ENCODE results near the gene GRIN2B. TPM values are rescaled to one million over a fixed set of nuclear protein-coding genes. Genes with fewer than 3 reads are reported as not detected.

The GRIN2B gene
- total and polyA plus RNA-seq, 2 donors (not counting 1 experiment from before 2014, with no cell fraction given): under 0.01 TPM; not detected in 1

- Histone ChIP-seq H4K20me1 (ENCODE audit: control insufficient read depth, extremely low read depth, insufficient read depth, low read length) (no peaks in the 10 kb centered on the region), H3K4me2 (ENCODE audit: extremely low read depth, insufficient read depth, low read length) (no peak overlapping the region), H3K4me1 (ENCODE audit: control insufficient read depth, extremely low read depth, insufficient read depth, low read length) (no peaks in the 10 kb centered on the region), H3K79me2 (ENCODE audit: control insufficient read depth, insufficient read depth, low read length) (no peaks in the 10 kb centered on the region), H3K27ac (ENCODE audit: insufficient read depth, low read length) (no peak overlapping the region), H3K9ac (ENCODE audit: insufficient read depth, low read length) (no peak overlapping the region), H3K4me3 (replicated peaks in 1 of 4; ENCODE audit: control extremely low read depth in 1 of 4, insufficient read depth in 1 of 4, low read depth in 3 of 4, low read length in 4 of 4) (no peak overlapping the region), H3K36me3 (ENCODE audit: control insufficient read depth, insufficient read depth, low read length) (no peaks in the 10 kb centered on the region), H3K27me3 (ENCODE audit: control insufficient read depth, insufficient read depth, low read length) (no peaks in the 10 kb centered on the region), H3K9me3 (ENCODE audit: control insufficient read depth, insufficient read depth, low read depth, low read length) (no peaks in the 10 kb centered on the region), H2AFZ (ENCODE audit: low read length) (no peak overlapping the region)
- DNase-seq (ENCODE audit: low read depth in 2 of 2): no peak
- TF ChIP-seq EZH2 (IDR thresholded peaks at IDR 0.05; ENCODE audit: low read length, missing control alignments) (no peak), CTCF (conservative IDR thresholded peaks at IDR 0.05 in 1 of 2, IDR thresholded peaks at IDR 0.05 in 1 of 2; ENCODE audit: low read depth in 1 of 2, low read length in 2 of 2) (no peak)
Observed at GRCh38 chr12:13964666-13965065, 16.7 kb downstream of the GRIN2B start.

GRCh38 chr12:13962699-13963098 lies 18.7 kb downstream of the GRIN2B start:
- H3K9ac ChIP-seq (ENCODE audit: insufficient read depth, low read length): no peak overlapping the region
- DNase-seq (ENCODE audit: low read depth in 2 of 2): no peak
- H3K4me2 ChIP-seq (ENCODE audit: extremely low read depth, insufficient read depth, low read length): no peak overlapping the region
- TF ChIP-seq EZH2 (IDR thresholded peaks at IDR 0.05; ENCODE audit: low read length, missing control alignments): no peak
- TF ChIP-seq CTCF (conservative IDR thresholded peaks at IDR 0.05 in 1 of 2, IDR thresholded peaks at IDR 0.05 in 1 of 2; ENCODE audit: low read depth in 1 of 2, low read length in 2 of 2): no peak
- no peak overlapping the region for H3K27ac ChIP-seq (ENCODE audit: insufficient read depth, low read length)
- H3K27me3 ChIP-seq (ENCODE audit: control insufficient read depth, insufficient read depth, low read length): no peaks in the 10 kb centered on the region
- no peak overlapping the region for H3K4me3 ChIP-seq (replicated peaks in 1 of 4; ENCODE audit: control extremely low read depth in 1 of 4, insufficient read depth in 1 of 4, low read depth in 3 of 4, low read length in 4 of 4)
- no peaks in the 10 kb centered on the region for H3K9me3 ChIP-seq (ENCODE audit: control insufficient read depth, insufficient read depth, low read depth, low read length)
- H2AFZ ChIP-seq (ENCODE audit: low read length): no peak overlapping the region
- H4K20me1 ChIP-seq (ENCODE audit: control insufficient read depth, extremely low read depth, insufficient read depth, low read length): no peaks in the 10 kb centered on the region
- H3K36me3 ChIP-seq (ENCODE audit: control insufficient read depth, insufficient read depth, low read length): no peaks in the 10 kb centered on the region
- H3K4me1 ChIP-seq (ENCODE audit: control insufficient read depth, extremely low read depth, insufficient read depth, low read length): no peaks in the 10 kb centered on the region
- no peaks in the 10 kb centered on the region for H3K79me2 ChIP-seq (ENCODE audit: control insufficient read depth, insufficient read depth, low read length)

GRCh38 chr12:13961971-13962370 lies 19.4 kb downstream of the GRIN2B start:
- no peaks in the 10 kb centered on the region for H3K27me3 ChIP-seq (ENCODE audit: control insufficient read depth, insufficient read depth, low read length)
- no peak overlapping the region for H2AFZ ChIP-seq (ENCODE audit: low read length)
- H3K9me3 ChIP-seq (ENCODE audit: control insufficient read depth, insufficient read depth, low read depth, low read length): no peaks in the 10 kb centered on the region
- H3K4me3 ChIP-seq (replicated peaks in 1 of 4; ENCODE audit: control extremely low read depth in 1 of 4, insufficient read depth in 1 of 4, low read depth in 3 of 4, low read length in 4 of 4): no peak overlapping the region
- DNase-seq (ENCODE audit: low read depth in 2 of 2): no peak
- TF ChIP-seq CTCF (conservative IDR thresholded peaks at IDR 0.05 in 1 of 2, IDR thresholded peaks at IDR 0.05 in 1 of 2; ENCODE audit: low read depth in 1 of 2, low read length in 2 of 2) (no peak), EZH2 (IDR thresholded peaks at IDR 0.05; ENCODE audit: low read length, missing control alignments) (no peak)
- H3K79me2 ChIP-seq (ENCODE audit: control insufficient read depth, insufficient read depth, low read length): no peaks in the 10 kb centered on the region
- H3K4me2 ChIP-seq (ENCODE audit: extremely low read depth, insufficient read depth, low read length): no peak overlapping the region
- no peak overlapping the region for H3K9ac ChIP-seq (ENCODE audit: insufficient read depth, low read length)
- H3K36me3 ChIP-seq (ENCODE audit: control insufficient read depth, insufficient read depth, low read length): no peaks in the 10 kb centered on the region
- no peaks in the 10 kb centered on the region for H3K4me1 ChIP-seq (ENCODE audit: control insufficient read depth, extremely low read depth, insufficient read depth, low read length)
- H3K27ac ChIP-seq (ENCODE audit: insufficient read depth, low read length): no peak overlapping the region
- no peaks in the 10 kb centered on the region for H4K20me1 ChIP-seq (ENCODE audit: control insufficient read depth, extremely low read depth, insufficient read depth, low read length)

Data from fibroblast of lung (primary cell).